ENCODE data around the gene RBM47. TPM values are rescaled to one million over a fixed set of nuclear protein-coding genes. Genes with fewer than 3 reads are reported as not detected.

Gene RBM47
- total and polyA plus RNA-seq, 4 donors, result 25.9 to 119 (median 94.0) TPM

GRCh38 chr4:40445671-40446070 is 184.0 kb downstream of the RBM47 start:
- no peak overlapping the region for H3K4me3 ChIP-seq
- no peaks in the 10 kb centered on the region for H3K9me3 ChIP-seq (ENCODE audit: control insufficient read depth in 4 of 4, insufficient read depth in 3 of 4, low read length in 3 of 4)
- H3K4me1 ChIP-seq (ENCODE audit: control insufficient read depth in 5 of 5, insufficient read depth in 5 of 5, low read length in 5 of 5), result peaks cover 0 to 6% (median 0%) of the 10 kb centered on the region in 5 donors
- DNase-seq (no peak), ATAC-seq (ENCODE audit: insufficient read depth, low FRiP score) (no peak)
- H3K27me3 ChIP-seq (ENCODE audit: control insufficient read depth in 3 of 3, insufficient read depth in 3 of 3, low read length in 2 of 3), result no peaks in the 10 kb centered on the region
- no peak overlapping the region for H3K9ac ChIP-seq (ENCODE audit: insufficient read depth in 1 of 2, low read length in 2 of 2)
- no peaks in the 10 kb centered on the region for H3K36me3 ChIP-seq (ENCODE audit: control insufficient read depth in 4 of 4, insufficient read depth in 4 of 4, low read length in 4 of 4)
- no peak overlapping the region for H3K27ac ChIP-seq (ENCODE audit: low read depth in 1 of 2, low read length in 1 of 2)
- TF ChIP-seq, protein P1, sequence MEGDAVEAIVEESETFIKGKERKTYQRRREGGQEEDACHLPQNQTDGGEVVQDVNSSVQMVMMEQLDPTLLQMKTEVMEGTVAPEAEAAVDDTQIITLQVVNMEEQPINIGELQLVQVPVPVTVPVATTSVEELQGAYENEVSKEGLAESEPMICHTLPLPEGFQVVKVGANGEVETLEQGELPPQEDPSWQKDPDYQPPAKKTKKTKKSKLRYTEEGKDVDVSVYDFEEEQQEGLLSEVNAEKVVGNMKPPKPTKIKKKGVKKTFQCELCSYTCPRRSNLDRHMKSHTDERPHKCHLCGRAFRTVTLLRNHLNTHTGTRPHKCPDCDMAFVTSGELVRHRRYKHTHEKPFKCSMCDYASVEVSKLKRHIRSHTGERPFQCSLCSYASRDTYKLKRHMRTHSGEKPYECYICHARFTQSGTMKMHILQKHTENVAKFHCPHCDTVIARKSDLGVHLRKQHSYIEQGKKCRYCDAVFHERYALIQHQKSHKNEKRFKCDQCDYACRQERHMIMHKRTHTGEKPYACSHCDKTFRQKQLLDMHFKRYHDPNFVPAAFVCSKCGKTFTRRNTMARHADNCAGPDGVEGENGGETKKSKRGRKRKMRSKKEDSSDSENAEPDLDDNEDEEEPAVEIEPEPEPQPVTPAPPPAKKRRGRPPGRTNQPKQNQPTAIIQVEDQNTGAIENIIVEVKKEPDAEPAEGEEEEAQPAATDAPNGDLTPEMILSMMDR (IDR thresholded peaks at IDR 0.05; ENCODE audit: control extremely low read depth, extremely low read depth), result no peak
- WGBS, 2 donors, result 62 to 87% methylated on average over 2 of the region's 2 CpGs

GRCh38 chr4:40441430-40441829 is 188.2 kb downstream of the RBM47 start:
- H3K4me1 ChIP-seq (ENCODE audit: control insufficient read depth in 5 of 5, insufficient read depth in 5 of 5, low read length in 5 of 5), result no peaks in the 10 kb centered on the region
- no peak overlapping the region for H3K9ac ChIP-seq (ENCODE audit: insufficient read depth in 1 of 2, low read length in 2 of 2)
- no peak overlapping the region for H3K27ac ChIP-seq (ENCODE audit: low read depth in 1 of 2, low read length in 1 of 2)
- peaks cover 0 to 5% (median 0%) of the 10 kb centered on the region in 4 donors for H3K9me3 ChIP-seq (ENCODE audit: control insufficient read depth in 4 of 4, insufficient read depth in 3 of 4, low read length in 3 of 4)
- DNase-seq (no peak), ATAC-seq (ENCODE audit: insufficient read depth, low FRiP score) (no peak)
- WGBS, 2 donors, result 85 to 98% methylated on average over 1 of the region's 1 CpG
- peaks cover 0 to 11% (median 0%) of the 10 kb centered on the region in 4 donors for H3K36me3 ChIP-seq (ENCODE audit: control insufficient read depth in 4 of 4, insufficient read depth in 4 of 4, low read length in 4 of 4)
- no peak overlapping the region for H3K4me3 ChIP-seq
- no peaks in the 10 kb centered on the region for H3K27me3 ChIP-seq (ENCODE audit: control insufficient read depth in 3 of 3, insufficient read depth in 3 of 3, low read length in 2 of 3)
- TF ChIP-seq, protein P1 (IDR thresholded peaks at IDR 0.05; ENCODE audit: control extremely low read depth, extremely low read depth), result no peak

DNA sequence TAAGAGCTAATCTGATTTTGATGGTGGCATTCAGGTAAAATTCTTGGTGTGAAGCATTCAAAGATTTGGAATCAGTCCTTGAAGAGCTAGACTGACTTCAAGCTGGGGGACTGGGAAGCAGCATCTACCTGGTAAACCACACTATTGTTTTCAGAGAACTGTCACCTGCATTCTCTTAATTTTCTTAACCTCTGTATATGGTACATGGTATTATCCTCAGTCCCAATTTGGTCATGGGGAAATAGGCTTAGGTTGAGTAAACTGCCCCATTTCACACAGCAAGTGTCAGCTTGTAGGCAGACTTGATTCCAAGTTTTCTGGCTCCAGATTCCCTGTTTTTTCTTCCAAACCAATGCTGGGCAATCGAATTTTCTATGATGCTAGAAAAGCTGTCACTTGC is 190.1 kb downstream of the RBM47 start:
- ATAC-seq (ENCODE audit: insufficient read depth, low FRiP score) (no peak), DNase-seq (no peak)
- Histone ChIP-seq H3K9ac (ENCODE audit: insufficient read depth in 1 of 2, low read length in 2 of 2) (no peak overlapping the region), H3K4me3 (no peak overlapping the region), H3K27ac (ENCODE audit: low read depth in 1 of 2, low read length in 1 of 2) (no peak overlapping the region), H3K27me3 (ENCODE audit: control insufficient read depth in 3 of 3, insufficient read depth in 3 of 3, low read length in 2 of 3) (no peaks in the 10 kb centered on the region), H3K36me3 (ENCODE audit: control insufficient read depth in 4 of 4, insufficient read depth in 4 of 4, low read length in 4 of 4) (peaks cover 0 to 16% (median 0%) of the 10 kb centered on the region in 4 donors), H3K4me1 (ENCODE audit: control insufficient read depth in 5 of 5, insufficient read depth in 5 of 5, low read length in 5 of 5) (no peaks in the 10 kb centered on the region), H3K9me3 (ENCODE audit: control insufficient read depth in 4 of 4, insufficient read depth in 3 of 4, low read length in 3 of 4) (peaks cover 0 to 5% (median 0%) of the 10 kb centered on the region in 4 donors)
- WGBS, 2 donors, result 81 to 84% methylated on average over 1 of the region's 1 CpG
- TF ChIP-seq, protein P1 (IDR thresholded peaks at IDR 0.05; ENCODE audit: control extremely low read depth, extremely low read depth), result no peak
